Dedifferentiated amniotic fluid mesenchymal stem cell (primary cell): ENCODE results near the gene RGL4.

Source experiments
- DNase-seq: peaks from one replicate; pipeline ENCODE4 v3.0.0-alpha.2; 2016; ENCODE audit errors: extremely low spot score

Gene RGL4

GRCh38 chr22:23681026-23681809 is 9.6 kb upstream of the RGL4 start:
- DNase-seq, result no peak

GRCh38 chr22:23682077-23682476 is 8.7 kb upstream of the RGL4 start:
- DNase-seq, result no peak

DNA sequence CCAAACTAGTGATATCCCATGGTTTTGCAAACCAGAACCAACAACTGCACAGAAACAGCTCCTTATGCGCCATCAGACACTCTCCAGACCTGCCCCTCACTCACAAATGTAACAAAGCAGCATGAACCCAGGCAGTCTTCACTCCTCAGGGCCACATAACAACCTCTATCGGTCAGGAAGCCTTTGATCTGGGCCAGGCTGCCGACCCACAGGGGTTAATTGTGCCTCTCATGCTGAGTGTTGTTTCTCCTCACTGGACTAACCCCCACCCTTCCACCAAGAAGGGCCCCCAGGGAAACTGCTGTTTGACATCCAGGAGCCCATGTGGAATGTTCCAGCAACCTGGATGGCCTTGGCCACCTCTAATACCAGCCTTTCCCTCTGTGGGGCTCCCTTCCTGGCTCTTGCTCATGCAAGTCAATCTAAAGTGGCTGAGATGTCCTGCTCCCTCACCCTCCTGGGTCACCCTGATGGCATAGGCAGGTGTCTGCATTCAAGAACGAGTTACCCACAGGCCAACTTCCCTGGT is 7.9 kb upstream of the RGL4 start:
- no peak for DNase-seq

- no peak for DNase-seq
These were observed 7.3 kb upstream of the RGL4 start for GRCh38 chr22:23683545-23683944.

DNA sequence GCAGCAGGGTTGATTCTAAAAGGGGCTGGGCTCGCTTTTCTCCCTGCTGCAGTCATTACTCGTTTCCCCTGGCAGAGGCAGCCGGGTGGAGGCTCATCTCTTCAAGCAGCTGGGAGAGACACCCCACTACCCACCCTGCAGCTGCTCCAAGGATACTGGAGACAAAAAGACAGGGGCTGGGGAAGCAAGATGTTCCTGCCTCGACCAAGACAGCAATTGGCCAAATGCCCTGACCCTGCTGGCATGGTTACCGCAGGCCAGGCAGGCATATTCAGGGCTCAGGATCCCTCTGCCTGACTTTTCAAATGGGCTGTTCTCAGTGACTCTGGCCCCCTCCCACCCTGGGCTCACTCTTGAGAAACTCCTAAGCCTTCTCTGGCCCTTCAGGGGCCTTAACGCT is 6.8 kb upstream of the RGL4 start:
- no peak for DNase-seq

DNA sequence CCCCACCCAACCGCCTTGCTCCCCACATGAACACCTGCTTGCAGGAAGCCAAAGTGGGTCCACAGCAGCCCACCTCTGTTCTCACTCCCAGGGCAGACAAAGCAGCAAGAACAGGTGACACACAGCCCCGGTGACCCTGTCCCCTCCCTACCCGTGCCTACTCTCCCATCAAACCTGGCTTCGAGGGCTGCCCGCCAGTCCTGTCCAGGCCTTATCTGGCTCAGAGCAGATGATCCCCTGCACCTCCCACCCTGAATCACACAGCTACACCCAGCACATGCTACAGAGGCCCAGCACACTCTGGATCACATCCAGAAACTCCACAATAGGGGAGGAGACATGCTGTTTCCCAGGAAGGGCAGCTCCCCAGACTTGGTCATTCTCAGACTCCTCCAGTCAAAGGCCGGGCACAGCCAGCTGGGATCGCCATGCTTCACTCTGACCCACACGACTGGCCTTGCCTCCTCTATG is 6.2 kb upstream of the RGL4 start:
- DNase-seq, result no peak

DNA sequence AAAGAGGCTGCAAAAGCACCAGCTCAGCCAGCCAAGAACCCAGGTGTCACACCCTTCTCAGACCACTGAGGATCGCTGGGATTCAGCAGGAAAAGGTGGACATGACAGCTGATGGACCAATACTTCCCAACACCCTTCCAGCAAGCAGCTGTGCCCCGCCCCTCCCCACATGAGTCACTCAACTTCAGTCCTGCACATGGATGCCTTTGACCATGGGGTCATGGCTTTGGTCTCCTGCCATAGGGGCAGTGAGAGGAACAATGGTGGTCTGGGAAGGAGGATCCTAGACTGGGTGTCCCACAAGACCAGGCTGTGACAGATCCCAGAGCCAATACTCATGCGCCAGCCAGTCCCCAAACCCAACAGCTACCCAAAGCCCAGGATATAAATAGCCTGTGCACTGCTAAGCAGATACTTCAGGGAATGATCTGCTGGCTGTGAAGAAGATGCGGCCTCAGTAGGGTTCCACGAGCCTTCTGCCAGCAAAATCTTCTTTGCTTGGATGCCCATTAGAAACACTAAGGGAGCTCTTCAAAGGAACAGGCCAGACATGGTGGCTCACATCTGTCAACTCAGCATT is 5.5 kb upstream of the RGL4 start:
- no peak for DNase-seq

DNA sequence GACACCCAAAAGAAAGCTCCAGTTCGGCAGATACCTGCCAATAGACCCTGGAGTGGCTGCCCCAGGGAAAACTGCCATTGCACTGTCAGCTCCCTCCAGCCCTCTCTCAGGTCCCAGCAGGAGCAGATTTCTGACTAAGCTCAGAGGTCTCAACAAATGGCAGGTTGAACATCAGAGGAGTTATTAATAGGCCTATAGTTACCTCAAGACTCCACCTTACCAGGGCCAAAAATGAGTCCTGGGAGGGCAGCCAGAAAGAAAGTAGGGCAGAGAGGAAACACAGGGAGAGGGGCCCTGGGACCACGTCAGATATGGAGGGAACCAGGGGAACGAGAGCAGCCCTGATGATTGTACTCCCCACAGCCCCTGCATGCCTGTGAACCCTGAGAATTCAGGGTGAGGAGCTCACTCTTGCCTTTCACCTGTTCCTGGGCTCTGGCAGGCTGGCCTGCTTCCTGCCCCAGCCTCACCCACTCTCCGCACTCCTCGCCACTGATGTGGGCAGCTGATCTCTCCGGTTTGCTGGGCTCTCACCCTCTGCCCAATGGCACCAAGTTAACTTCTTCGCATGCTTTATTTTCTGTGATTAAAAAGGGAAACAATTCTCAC is 4.3 kb upstream of the RGL4 start:
- no peak for DNase-seq

- no peak for DNase-seq
These were observed 2.7 kb upstream of the RGL4 start for GRCh38 chr22:23688121-23688520.

DNA sequence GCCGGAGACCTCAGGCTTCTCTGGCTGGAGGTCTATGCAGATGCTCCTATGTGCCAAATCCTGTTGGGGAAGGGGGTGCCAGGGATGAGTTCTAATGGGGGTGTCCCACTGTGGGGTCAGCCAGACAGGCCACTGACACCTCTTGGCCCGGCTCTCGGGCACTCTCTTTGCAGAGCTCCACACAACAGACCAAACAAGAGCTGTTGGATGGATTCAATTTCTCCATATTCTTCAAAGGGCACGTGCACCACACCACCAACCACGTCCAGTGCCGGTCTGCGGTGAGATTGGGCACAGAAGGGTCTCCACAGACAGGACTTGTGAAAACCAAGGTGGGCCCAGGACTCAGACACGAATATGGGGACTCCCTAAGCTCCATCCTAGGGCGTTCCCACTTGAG is 2.2 kb upstream of the RGL4 start:
- DNase-seq, result no peak

DNA sequence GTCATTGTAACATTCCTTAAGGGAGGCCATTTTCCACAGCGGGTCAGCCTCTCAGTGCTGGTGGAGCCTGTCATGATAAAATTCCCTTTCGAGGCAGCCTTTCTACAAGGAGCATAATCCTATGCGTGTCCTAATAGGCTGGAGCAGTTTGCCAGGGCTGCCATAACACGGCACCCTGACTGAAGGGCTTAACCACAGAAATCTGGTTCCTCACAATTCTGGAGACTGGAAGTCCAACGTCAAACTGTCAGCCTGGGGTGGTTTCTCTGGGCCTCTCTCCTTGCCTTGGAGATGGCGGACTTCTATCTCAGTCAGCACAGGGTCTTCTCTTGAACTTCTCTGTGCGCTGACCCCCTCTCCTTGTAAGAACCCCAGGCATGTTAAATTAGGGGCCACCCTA is 1.4 kb upstream of the RGL4 start:
- no peak for DNase-seq

DNA sequence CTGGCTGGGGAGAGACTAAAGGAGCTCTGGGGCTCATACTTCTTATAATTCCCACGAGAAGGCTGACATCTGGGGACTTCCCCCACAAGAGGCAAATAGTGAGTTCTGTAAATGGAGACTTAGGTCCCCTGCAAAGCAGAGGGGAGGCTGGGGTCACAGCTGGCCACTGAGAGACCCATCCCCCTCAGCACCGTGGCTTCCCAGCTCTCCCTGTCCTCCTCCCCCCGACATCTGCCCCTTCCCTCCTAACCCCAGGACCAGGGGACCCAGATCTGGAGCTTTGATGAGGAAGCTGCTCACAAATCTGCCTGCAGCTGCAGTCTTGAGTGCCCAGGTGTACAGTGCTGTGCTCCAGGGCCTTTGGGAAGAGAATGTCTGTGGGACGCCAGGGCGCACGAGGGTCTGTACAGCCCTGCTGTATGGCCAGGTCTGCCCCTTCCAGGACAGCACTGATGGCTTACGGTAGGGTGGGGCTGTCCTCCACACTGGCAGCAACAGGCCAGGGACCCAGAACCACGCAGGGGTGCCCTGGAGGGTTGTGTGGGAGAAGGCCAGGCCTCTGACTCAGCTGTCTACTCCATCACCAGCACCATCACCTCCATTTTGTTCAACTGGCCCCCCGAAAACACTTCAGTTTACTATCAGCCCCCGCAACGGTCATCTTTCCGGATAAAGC is 1.1 kb downstream of the RGL4 start:
- no peak for DNase-seq

DNA sequence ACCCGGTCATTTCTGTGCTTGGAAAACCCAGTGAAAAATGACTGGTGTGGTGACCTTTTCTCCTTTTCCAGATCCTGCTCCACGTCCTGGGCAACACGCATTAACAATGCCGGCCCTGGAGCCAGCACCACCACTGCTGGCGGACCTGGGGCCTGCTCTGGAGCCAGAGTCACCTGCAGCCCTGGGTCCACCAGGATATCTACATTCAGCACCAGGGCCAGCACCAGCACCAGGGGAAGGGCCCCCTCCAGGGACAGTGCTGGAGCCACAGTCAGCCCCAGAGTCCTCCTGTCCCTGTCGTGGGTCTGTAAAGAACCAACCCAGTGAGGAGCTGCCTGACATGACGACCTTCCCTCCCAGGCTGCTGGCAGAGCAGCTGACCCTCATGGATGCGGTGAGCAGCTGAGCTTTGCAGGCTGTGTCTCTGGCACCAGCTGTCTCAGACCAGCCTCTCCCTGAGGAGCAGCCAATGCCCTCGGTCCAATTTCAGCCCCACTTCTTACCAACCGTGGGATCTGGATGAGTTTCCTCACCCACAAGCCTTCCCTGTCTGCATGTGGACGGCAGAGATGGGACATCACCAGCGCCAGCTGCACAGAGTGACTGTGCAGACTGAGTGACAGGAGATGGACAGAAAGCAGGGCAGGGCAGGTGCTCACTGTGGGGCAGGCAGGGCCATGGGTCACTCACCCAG is 1.9 kb downstream of the RGL4 start:
- DNase-seq, result no peak

DNA sequence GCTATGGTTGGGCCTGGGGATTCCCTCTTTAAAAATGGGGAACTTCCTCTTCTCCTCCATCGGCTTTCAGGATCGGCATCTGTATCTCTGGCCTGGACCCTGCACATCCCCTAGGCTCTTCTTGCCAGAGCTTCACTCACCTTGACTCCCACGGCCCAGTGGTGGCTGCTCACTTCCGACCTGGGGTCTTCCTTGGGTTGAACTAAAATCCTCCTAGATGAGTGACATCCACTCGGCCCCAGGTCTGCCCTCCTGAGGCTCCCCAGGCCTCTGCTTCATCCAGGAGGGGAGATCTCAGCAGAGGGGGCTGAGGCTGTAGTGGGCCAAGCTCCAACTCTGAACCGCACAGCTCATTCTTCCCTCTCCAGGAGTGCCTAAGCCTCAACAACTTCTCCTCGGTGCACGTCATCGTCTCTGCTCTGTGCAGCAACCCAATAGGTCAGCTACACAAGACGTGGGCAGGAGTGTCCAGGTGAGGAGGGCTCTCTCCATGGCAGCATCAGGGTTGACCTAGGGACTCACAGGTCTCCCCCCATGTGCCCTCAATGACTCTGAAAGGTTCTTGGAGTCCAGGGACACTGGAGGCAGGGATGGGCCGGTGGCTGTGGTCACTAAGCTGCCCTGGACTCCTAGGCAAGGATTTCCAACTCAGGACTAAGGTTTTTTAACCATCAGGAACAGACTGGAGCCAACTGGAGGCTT is 3.3 kb downstream of the RGL4 start:
- DNase-seq, result no peak

- no peak for DNase-seq
These were observed 4.3 kb downstream of the RGL4 start for GRCh38 chr22:23695141-23695540.

DNA sequence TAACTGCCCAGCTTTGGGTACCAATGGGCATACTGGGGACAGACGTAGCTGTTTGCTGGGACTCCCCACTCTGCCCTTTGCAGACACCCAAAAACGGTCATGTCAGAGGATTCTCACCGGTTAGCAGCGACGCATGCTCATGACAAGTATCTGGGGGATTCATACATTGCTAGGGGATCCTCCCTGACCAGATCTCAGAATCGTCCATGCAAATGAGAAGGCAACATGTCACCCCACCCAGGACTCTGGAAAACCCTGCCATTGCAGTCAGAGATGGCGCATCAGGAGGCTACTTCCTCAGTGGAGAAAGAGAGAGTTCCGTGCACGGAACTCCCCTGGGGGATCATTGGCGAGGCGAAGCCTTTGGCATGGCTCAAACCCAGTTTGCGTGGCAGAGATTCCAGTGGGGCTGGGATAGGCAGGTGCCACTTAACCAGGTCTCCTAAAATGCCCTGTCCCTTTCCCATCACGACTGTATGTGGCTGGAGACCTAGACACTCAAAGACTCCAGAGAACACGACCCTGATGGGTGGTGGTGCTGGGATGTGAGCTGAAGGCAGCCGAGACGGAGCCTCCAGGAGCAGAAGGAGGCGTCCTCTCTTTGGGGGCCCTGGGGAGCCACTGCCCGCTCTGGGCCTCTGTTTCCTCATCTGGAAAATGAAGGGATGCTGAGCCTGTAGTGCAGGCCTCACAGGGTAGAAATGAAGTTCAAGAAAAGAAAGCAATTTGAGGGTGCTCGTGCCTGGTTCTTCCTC is 4.9 kb downstream of the RGL4 start:
- DNase-seq, result no peak

- DNase-seq, result no peak
These were observed 5.6 kb downstream of the RGL4 start for GRCh38 chr22:23696326-23696851.

DNA sequence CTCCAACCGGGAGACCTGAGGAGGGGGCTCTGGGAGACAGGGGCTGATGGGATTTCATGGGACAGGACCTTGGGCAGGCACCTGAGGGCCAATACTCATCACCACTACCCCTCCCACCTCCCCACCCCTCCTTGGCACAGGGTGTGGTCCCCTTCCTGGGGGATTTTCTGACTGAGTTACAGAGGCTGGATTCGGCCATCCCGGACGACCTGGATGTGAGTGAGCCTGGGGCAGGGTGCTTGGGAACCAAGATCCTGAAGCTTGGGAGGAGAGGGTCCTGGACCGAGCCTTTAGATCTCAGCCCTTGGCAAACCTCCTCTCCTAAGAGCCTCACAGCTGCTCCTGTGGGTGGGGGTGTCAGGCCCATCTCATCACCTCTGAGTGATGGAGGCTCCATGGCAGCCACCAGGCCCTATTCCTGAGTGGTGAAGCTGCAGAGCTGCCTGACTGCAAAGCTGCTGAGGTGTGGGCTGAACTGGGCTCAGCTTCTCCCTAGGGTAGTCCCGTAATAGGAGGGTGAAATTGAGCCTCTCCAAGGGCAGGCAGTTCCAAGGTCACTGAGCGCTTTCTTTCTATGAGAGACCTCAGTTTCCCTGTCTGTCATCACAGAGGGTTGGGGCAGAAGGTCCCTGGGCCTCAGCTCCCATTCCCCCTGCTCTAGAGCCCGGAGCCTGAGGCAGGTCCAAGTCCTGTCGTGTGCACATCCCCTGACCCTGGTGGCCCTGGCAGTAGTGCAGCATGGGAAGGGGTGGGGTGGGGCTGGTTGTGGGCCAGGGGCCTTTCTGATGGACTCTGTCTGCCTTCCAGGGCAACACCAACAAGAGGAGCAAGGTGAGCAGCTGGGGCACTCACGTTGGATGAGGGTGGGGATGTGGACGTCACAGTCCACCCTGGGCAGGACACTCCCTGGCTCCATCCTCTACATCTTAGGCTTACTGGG is 6.5 kb downstream of the RGL4 start:
- DNase-seq, result no peak

- DNase-seq, result no peak
These were observed 7.3 kb downstream of the RGL4 start for GRCh38 chr22:23698094-23698493.
